ENCODE data around the gene MIER2.

GRCh38 chr19:366951-367350, 22.4 kb upstream of the MIER2 start:
- no peak for TF ChIP-seq EZH2 (IDR thresholded peaks at IDR 0.05; ENCODE audit: borderline replicate concordance, control insufficient read depth, low read depth, low read length)
- no peak for TF ChIP-seq GATAD2B (conservative IDR thresholded peaks at IDR 0.05; ENCODE audit: low read depth)
- no peak for TF ChIP-seq NBN (IDR thresholded peaks at IDR 0.05)
- TF ChIP-seq STAT1 (conservative IDR thresholded peaks at IDR 0.05), result no peak
- TF ChIP-seq SIN3A (IDR thresholded peaks at IDR 0.05; ENCODE audit: low read depth, low read length), result no peak
- no peak for TF ChIP-seq ASH2L (IDR thresholded peaks at IDR 0.05; ENCODE audit: borderline replicate concordance, low read depth)
- TF ChIP-seq NR2F1 (conservative IDR thresholded peaks at IDR 0.05), result no peak
- TF ChIP-seq CBX3 (IDR thresholded peaks at IDR 0.05; ENCODE audit: borderline replicate concordance, low read depth), result no peak
- TF ChIP-seq POLR2AphosphoS5 (IDR thresholded peaks at IDR 0.05; ENCODE audit: low read length), result no peak
- no peak for TF ChIP-seq USF2 (IDR thresholded peaks at IDR 0.05; ENCODE audit: borderline replicate concordance, low read depth, low read length)
- no peak for TF ChIP-seq RELA (IDR thresholded peaks at IDR 0.05; ENCODE audit: borderline replicate concordance, partially characterized antibody)
- no peak for TF ChIP-seq CREB1 (IDR thresholded peaks at IDR 0.05; ENCODE audit: low read depth)
- TF ChIP-seq KAT2A (conservative IDR thresholded peaks at IDR 0.05; ENCODE audit: control insufficient read depth, low read depth, low read length), result no peak
- TF ChIP-seq ATF7 (IDR thresholded peaks at IDR 0.05; ENCODE audit: low read depth), result no peak

Measured in GM12878 (cell line).